ENCODE data around the gene HEPACAM2. TPM values are rescaled to one million over a fixed set of nuclear protein-coding genes. Genes with fewer than 3 reads are reported as not detected.

HEPACAM2 gene
- total and polyA plus RNA-seq, 2 donors (not counting 3 experiments of a cell fraction or from before 2014, with no cell fraction given): not detected

GRCh38 chr7:93185303-93186027 is 40.8 kb downstream of the HEPACAM2 start:
- no peaks in the 10 kb centered on the region for H3K79me2 ChIP-seq (ENCODE audit: control insufficient read depth, insufficient read depth, low read length)
- no peak overlapping the region for H3K9ac ChIP-seq (replicated peaks; ENCODE audit: extremely low read depth, insufficient read depth, low read length)
- no peaks in the 10 kb centered on the region for H4K20me1 ChIP-seq (replicated peaks; ENCODE audit: control insufficient read depth, extremely low read depth, insufficient read depth, low read length)
- DNase-seq (ENCODE audit: low read depth, low spot score): peak; percentile 15
- H3K9me1 ChIP-seq (replicated peaks; ENCODE audit: control insufficient read depth, extremely low read depth, insufficient read depth, low read length): no peaks in the 10 kb centered on the region
- no peak overlapping the region for H3K27ac ChIP-seq (ENCODE audit: insufficient read depth, low read depth, low read length)
- H3K4me3 ChIP-seq (replicated peaks in 1 of 3; ENCODE audit: insufficient read depth in 1 of 3, low read depth in 1 of 3, low read length in 3 of 3): no peak overlapping the region
- CTCF ChIA-PET: interaction anchor here (1.0 to 1.2 kb wide), 3 partner anchors 10 to 42 kb away, joined by 3 to 4 read pairs (median 3); no protein-coding TSS in a partner anchor
- no peaks in the 10 kb centered on the region for H3K9me3 ChIP-seq (replicated peaks; ENCODE audit: control insufficient read depth, insufficient read depth, low read length)
- H3K36me3 ChIP-seq (ENCODE audit: control insufficient read depth in 2 of 2, extremely low read depth in 1 of 2, insufficient read depth in 2 of 2, low read length in 2 of 2): no peaks in the 10 kb centered on the region
- peaks cover 4 to 26% of the 10 kb centered on the region in 2 experiments for H3K27me3 ChIP-seq (ENCODE audit: control insufficient read depth in 2 of 2, insufficient read depth in 2 of 2, low read length in 2 of 2)
- no TSS peak for BruUV-seq (replicated peaks)
- POLR2A ChIA-PET: no interaction called here
- H3K4me1 ChIP-seq (ENCODE audit: control insufficient read depth, extremely low read depth, insufficient read depth, low read length): no peaks in the 10 kb centered on the region
- no peak overlapping the region for H2AFZ ChIP-seq (ENCODE audit: low read depth, low read length)
- intact Hi-C loops (cut with micrococcal nuclease) (no loop called here), dilution Hi-C loops (cut with MboI; ENCODE audit: extremely low pct_ligation_motif_present, low sequenced_read_pairs) (no loop called here)
- FAIRE-seq: no peak
- TF ChIP-seq MAX (IDR thresholded peaks at IDR 0.05; ENCODE audit: insufficient read depth, insufficient read length): no peak
- TF ChIP-seq FOS (IDR thresholded peaks at IDR 0.05; ENCODE audit: borderline replicate concordance, insufficient read depth, low read length): peak; percentile 77
- H3K4me2 ChIP-seq (ENCODE audit: insufficient read depth, low read length): no peak overlapping the region

DNA sequence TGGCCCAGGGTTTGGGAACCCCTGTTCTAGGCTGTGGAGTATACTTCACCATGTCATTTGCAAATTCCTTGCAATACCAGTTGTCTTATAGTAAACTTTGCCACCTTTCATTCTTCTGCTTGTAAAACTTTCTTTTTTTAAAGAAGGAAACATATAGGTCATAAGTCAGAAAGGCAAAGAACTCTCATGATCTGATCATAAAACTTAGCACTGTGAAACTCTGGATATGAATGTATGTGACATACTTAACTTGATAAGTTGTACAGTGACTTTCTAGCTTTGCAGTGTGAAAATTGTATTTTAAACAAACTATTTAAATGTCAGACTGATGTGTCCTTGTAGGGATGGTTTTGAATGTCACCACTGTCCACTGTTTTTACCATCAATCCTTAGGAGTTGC is 47.1 kb downstream of the HEPACAM2 start:
- no peak for TF ChIP-seq POLR2AphosphoS5 (IDR thresholded peaks at IDR 0.05; ENCODE audit: insufficient read depth, low read depth, low read length)
- no peak for TF ChIP-seq MAX (IDR thresholded peaks at IDR 0.05; ENCODE audit: insufficient read depth, insufficient read length)
- TF ChIP-seq JUN (IDR thresholded peaks at IDR 0.05; ENCODE audit: borderline replicate concordance, insufficient read depth, insufficient read length, low read depth): no peak
- TF ChIP-seq CTCF (IDR thresholded peaks at IDR 0.05; ENCODE audit: extremely low read depth in 1 of 2, insufficient read depth in 1 of 2, low read depth in 1 of 2, low read length in 2 of 2): no peak
- no peak for TF ChIP-seq FOS (IDR thresholded peaks at IDR 0.05; ENCODE audit: borderline replicate concordance, insufficient read depth, low read length)
- TF ChIP-seq MYC (IDR thresholded peaks at IDR 0.05; ENCODE audit: low read depth, low read length): no peak
- no peak for TF ChIP-seq GATA2 (IDR thresholded peaks at IDR 0.05; ENCODE audit: insufficient read depth, insufficient read length, low read depth, low read length)
- no peak for TF ChIP-seq POLR2A (IDR thresholded peaks at IDR 0.05; ENCODE audit: low read depth, low read length)
- intact Hi-C loops (cut with micrococcal nuclease): no loop called here
- no peak for FAIRE-seq

More for the DNA sequence above, 47.1 kb downstream of the HEPACAM2 start:
- Histone ChIP-seq H3K9me1 (replicated peaks; ENCODE audit: control insufficient read depth, extremely low read depth, insufficient read depth, low read length) (no peaks in the 10 kb centered on the region), H2AFZ (ENCODE audit: low read depth, low read length) (no peak overlapping the region), H4K20me1 (replicated peaks; ENCODE audit: control insufficient read depth, extremely low read depth, insufficient read depth, low read length) (no peaks in the 10 kb centered on the region), H3K9ac (replicated peaks; ENCODE audit: extremely low read depth, insufficient read depth, low read length) (no peak overlapping the region), H3K79me2 (ENCODE audit: control insufficient read depth, insufficient read depth, low read length) (no peaks in the 10 kb centered on the region), H3K27ac (ENCODE audit: insufficient read depth, low read depth, low read length) (no peak overlapping the region), H3K27me3 (ENCODE audit: control insufficient read depth in 2 of 2, insufficient read depth in 2 of 2, low read length in 2 of 2) (peaks cover 7 to 16% of the 10 kb centered on the region in 2 experiments), H3K36me3 (ENCODE audit: control insufficient read depth in 2 of 2, extremely low read depth in 1 of 2, insufficient read depth in 2 of 2, low read length in 2 of 2) (no peaks in the 10 kb centered on the region), H3K4me3 (replicated peaks in 1 of 3; ENCODE audit: insufficient read depth in 1 of 3, low read depth in 1 of 3, low read length in 3 of 3) (no peak overlapping the region), H3K4me2 (ENCODE audit: insufficient read depth, low read length) (no peak overlapping the region), H3K4me1 (ENCODE audit: control insufficient read depth, extremely low read depth, insufficient read depth, low read length) (no peaks in the 10 kb centered on the region), H3K9me3 (replicated peaks; ENCODE audit: control insufficient read depth, insufficient read depth, low read length) (no peaks in the 10 kb centered on the region)
- no TSS peak for BruUV-seq (replicated peaks)
- POLR2A ChIA-PET: no interaction called here
- dilution Hi-C loops (cut with MboI; ENCODE audit: extremely low pct_ligation_motif_present, low sequenced_read_pairs): no loop called here
- CTCF ChIA-PET: interaction anchor here (1.2 kb wide), 1 partner anchor 372 kb away, joined by 3 read pairs; no protein-coding TSS in a partner anchor
- DNase-seq (ENCODE audit: low read depth, low spot score): no peak

Measured in endothelial cell of umbilical vein (primary cell).